Breast epithelium (tissue), 4 donors: Measurements from ENCODE around the gene ABLIM2. TPM values are rescaled to one million over a fixed set of nuclear protein-coding genes. Genes with fewer than 3 reads are reported as not detected.

Experiments used
- DNase-seq, 2 donors: peaks; one replicate each; pipeline ENCODE4 v3.0.0-alpha.2; 2019; ENCODE audit warnings: low spot score in 2 of 2
- H3K27ac ChIP-seq, 2 donors: fragments of 200-600 bp; sonication (generic) in 1 of 2; one replicate each; pipeline ENCODE4 v1.5.1; 2016 to 2019; ENCODE audit warnings: mild to moderate bottlenecking in 1 of 2
- H3K27me3 ChIP-seq, 2 donors: fragments of 200-600 bp; sonication (generic) in 1 of 2; one replicate each; pipeline versions ENCODE4 v1.5.1 to v1.6.0; 2017 to 2019; ENCODE audit warnings: control low read depth in 1 of 2, mild to moderate bottlenecking in 1 of 2
- H3K36me3 ChIP-seq: fragments of 200-600 bp; one replicate; pipeline ENCODE4 v1.5.1; 2019
- H3K4me1 ChIP-seq, 2 donors: fragments of 200-600 bp; sonication (generic); one replicate each; pipeline ENCODE4 v1.5.1; 2016 to 2019; ENCODE audit warnings: control low read depth in 1 of 2
- H3K4me3 ChIP-seq, 3 donors: fragments of 200-600 bp; sonication (generic); 1 replicate in 2 of 3; 2 replicates in 1 of 3; pipeline ENCODE4 v1.5.1; 2016 to 2019; ENCODE audit warnings: mild to moderate bottlenecking in 3 of 3, moderate library complexity in 2 of 3
- H3K9me3 ChIP-seq, 2 donors: fragments of 200-600 bp; sonication (generic) in 1 of 2; one replicate each; pipeline ENCODE4 v1.5.1; 2016 to 2019; ENCODE audit warnings: control low read depth in 1 of 2
- POLR2A ChIP-seq: fragments of 450-650 bp; IDR thresholded peaks from one replicate; pipeline ENCODE4 v1.6.1; 2016; ENCODE audit warnings: antibody characterized with exemption, mild to moderate bottlenecking, moderate library complexity
- POLR2AphosphoS5 ChIP-seq, 3 donors: sonication (generic); formaldehyde crosslinking; IDR thresholded peaks; one replicate each; pipeline ENCODE4 v1.6.1; 2017; ENCODE audit warnings: antibody characterized with exemption in 3 of 3
- intact Hi-C: fragments of 100-400 bp; cut with DNase I; formaldehyde crosslinking; loops from one replicate; pipeline ENCODE4 v1.15.1; 2023; ENCODE audit warnings: low total_unique reads
- total RNA-seq, 3 donors: library from RNA; depleted of rRNA; stranded (reverse); fragments of >200 nt; gene quantifications; one replicate each; pipeline ENCODE4 v1.1.0, GENCODE V29; 2016
- TF ChIP-seq, protein P1 (sequence below), 3 donors: fragments of 450-650 bp; IDR thresholded peaks; one replicate each; pipeline ENCODE4 v1.5.1; 2016 to 2017; ENCODE audit warnings: antibody characterized with exemption in 3 of 3, mild to moderate bottlenecking in 3 of 3, moderate library complexity in 3 of 3

Gene ABLIM2
- total RNA-seq, 3 donors from 2014 or later: 4.8 to 11.5 (median 8.2) TPM

DNA sequence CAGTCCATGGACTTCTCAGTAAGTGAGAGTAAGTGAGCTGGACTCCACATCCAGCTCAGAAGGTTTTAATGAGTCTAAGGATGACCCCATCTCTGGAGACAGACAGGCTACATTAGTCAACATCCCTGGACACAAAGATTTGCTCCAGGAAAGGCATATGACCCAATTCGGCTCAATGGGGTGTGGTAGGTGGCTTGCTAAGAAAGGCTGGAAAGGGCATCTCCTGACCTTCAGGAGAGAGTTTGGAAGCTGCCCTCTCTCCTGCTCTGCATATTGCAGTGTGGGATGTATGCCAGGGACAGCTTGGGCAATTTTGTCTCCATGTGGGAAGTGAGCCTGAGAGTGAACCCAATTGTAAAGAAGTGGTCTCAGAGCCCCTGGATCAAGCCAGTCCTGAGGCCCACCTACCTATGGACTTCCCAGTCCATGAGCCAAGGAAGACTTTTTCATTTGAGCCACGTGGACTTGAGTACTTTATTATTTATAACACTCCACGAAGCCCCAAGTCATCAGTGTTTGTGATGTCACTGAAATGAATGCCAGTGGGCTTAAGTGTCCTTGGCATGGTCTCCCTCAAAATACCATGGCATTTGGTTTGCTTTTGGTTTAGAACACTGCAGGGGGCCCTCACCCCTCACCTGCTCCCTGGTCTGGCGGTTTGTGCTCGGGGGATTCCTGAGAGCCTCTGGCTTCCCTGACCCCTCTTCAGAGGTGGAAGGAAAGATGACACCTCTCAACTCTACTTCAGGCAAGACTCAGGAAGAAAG, 10.4 kb upstream of the ABLIM2 start:
- H3K27me3 ChIP-seq: no peaks in the 10 kb centered on the region
- H3K4me1 ChIP-seq: no peaks in the 10 kb centered on the region
- H3K36me3 ChIP-seq: no peaks in the 10 kb centered on the region
- no peak overlapping the region for H3K27ac ChIP-seq
- DNase-seq: no peak
- intact Hi-C loops: no loop called here
- H3K9me3 ChIP-seq: peaks cover 0 to 9% of the 10 kb centered on the region in 2 donors
- TF ChIP-seq POLR2AphosphoS5 (IDR thresholded peaks at IDR 0.05): no peak
- TF ChIP-seq, protein P1, sequence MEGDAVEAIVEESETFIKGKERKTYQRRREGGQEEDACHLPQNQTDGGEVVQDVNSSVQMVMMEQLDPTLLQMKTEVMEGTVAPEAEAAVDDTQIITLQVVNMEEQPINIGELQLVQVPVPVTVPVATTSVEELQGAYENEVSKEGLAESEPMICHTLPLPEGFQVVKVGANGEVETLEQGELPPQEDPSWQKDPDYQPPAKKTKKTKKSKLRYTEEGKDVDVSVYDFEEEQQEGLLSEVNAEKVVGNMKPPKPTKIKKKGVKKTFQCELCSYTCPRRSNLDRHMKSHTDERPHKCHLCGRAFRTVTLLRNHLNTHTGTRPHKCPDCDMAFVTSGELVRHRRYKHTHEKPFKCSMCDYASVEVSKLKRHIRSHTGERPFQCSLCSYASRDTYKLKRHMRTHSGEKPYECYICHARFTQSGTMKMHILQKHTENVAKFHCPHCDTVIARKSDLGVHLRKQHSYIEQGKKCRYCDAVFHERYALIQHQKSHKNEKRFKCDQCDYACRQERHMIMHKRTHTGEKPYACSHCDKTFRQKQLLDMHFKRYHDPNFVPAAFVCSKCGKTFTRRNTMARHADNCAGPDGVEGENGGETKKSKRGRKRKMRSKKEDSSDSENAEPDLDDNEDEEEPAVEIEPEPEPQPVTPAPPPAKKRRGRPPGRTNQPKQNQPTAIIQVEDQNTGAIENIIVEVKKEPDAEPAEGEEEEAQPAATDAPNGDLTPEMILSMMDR (IDR thresholded peaks at IDR 0.05): no peak
- no peak for TF ChIP-seq POLR2A
- no peak overlapping the region for H3K4me3 ChIP-seq

DNA sequence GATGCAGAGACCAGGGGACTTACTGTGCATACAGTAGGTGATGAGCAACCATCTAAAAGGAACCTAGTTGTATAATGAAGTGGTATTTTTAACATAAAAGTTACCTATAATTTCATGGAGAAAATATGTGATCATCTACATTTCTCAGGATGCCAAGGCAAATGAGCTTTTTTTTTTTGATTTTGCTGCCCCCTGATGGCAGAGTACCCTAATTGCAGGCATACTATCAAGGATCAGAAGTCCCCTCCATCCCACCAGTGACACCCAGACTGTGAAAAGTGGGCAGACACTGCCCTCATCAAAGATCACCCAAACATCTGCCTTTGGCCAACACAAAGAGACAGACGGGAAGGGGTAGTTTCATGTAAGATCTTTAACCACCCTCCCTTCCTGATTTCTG, 9.6 kb upstream of the ABLIM2 start:
- Histone ChIP-seq H3K9me3 (peaks cover 0 to 9% of the 10 kb centered on the region in 2 donors), H3K27ac (no peak overlapping the region), H3K36me3 (no peaks in the 10 kb centered on the region), H3K27me3 (no peaks in the 10 kb centered on the region), H3K4me3 (no peak overlapping the region), H3K4me1 (no peaks in the 10 kb centered on the region)
- no peak for DNase-seq
- TF ChIP-seq POLR2AphosphoS5 (IDR thresholded peaks at IDR 0.05) (no peak), POLR2A (no peak)
- TF ChIP-seq, protein P1 (IDR thresholded peaks at IDR 0.05): peak in 2 of 3 donors; percentile 13 to 26
- intact Hi-C loops: no loop called here

DNA sequence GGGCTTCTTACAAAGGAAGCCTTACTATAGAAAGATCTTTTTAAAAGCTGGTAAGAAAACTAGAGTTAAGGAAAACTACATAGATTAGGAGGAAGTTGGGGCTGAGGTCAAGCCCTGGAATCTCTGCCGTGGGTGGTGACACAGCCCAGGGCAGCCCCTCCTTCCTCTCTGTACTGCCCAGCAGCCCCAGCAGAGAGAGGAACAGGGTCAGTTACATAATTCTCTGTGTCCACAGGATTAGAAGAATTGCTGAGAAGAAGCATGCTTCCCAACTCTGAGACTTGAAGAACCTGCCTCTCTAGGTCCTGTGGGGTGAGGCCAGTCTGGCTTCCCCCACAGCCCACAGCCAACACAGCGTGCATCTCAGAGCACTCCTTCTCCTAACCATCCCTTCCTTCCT, 9.2 kb upstream of the ABLIM2 start:
- no peak for DNase-seq
- no peaks in the 10 kb centered on the region for H3K36me3 ChIP-seq
- no peak overlapping the region for H3K27ac ChIP-seq
- H3K4me1 ChIP-seq: no peaks in the 10 kb centered on the region
- intact Hi-C loops: no loop called here
- H3K4me3 ChIP-seq: no peak overlapping the region
- peaks cover 0 to 9% of the 10 kb centered on the region in 2 donors for H3K9me3 ChIP-seq
- TF ChIP-seq POLR2A: no peak
- no peaks in the 10 kb centered on the region for H3K27me3 ChIP-seq

DNA sequence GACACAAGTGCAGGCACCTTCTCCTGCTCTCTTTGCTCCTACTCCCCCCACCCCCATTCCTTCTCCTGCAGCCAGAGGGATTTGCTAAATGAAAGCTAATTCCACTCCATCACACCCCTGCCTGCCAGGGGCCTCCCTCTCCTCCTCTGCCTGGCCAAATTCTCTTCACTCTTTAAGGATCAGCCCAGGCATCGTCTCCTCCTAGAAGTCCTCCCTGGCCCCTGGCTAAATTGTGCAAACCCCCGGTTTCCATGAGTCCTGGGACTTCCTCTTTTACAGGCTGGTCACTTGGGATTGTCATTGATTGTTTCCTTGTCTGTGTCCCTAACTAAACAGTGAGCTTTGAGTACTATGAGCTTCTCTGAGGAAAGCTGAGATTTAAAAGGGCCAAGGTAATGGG, 8.7 kb upstream of the ABLIM2 start:
- no peak overlapping the region for H3K4me3 ChIP-seq
- TF ChIP-seq, protein P1 (IDR thresholded peaks at IDR 0.05): no peak
- TF ChIP-seq POLR2A (no peak), POLR2AphosphoS5 (IDR thresholded peaks at IDR 0.05) (no peak)
- intact Hi-C loops: no loop called here
- H3K4me1 ChIP-seq: no peaks in the 10 kb centered on the region
- DNase-seq: no peak
- no peaks in the 10 kb centered on the region for H3K36me3 ChIP-seq
- no peak overlapping the region for H3K27ac ChIP-seq
- no peaks in the 10 kb centered on the region for H3K27me3 ChIP-seq
- peaks cover 0 to 9% of the 10 kb centered on the region in 2 donors for H3K9me3 ChIP-seq

DNA sequence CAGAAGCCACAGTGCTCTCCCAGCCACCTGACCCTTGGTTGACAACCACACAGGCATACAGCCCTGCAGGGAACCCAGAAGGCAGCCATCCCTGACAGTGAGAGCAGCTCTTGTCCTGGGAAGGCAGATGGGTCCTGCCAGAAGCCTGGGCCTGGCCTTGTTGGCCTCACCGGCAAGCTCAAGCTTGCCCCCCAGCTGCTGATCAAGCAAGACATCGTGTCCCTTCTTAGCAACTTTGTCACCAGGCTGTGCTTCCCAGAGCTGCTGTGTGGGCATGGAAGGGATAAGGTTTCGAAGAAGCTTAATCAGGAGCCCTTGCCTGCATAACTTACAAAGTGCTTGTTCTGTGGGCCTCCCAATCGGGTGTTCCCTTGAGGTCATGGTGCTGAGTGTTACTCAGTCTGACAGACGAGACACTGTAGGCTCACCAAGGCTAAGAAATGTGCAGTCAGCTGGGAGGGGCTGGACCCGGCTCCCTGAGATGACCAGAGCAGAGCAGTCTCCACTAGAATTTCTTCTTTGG, 6.8 kb upstream of the ABLIM2 start:
- H3K4me1 ChIP-seq: no peaks in the 10 kb centered on the region
- no peak overlapping the region for H3K27ac ChIP-seq
- TF ChIP-seq POLR2A (no peak), POLR2AphosphoS5 (IDR thresholded peaks at IDR 0.05) (no peak)
- TF ChIP-seq, protein P1 (IDR thresholded peaks at IDR 0.05): no peak
- intact Hi-C loops: no loop called here
- H3K9me3 ChIP-seq: peaks cover 0 to 9% of the 10 kb centered on the region in 2 donors
- no peaks in the 10 kb centered on the region for H3K36me3 ChIP-seq
- no peak for DNase-seq
- H3K4me3 ChIP-seq: no peak overlapping the region
- H3K27me3 ChIP-seq: no peaks in the 10 kb centered on the region
